Measurements from ENCODE around the gene NPAS4.
A peak's percentile ranks its signal among the peaks of the same experiment; 100 is the strongest.
"Not testable (repeated sequence)": the region's sequence is repeated elsewhere in the genome, so short reads cannot be mapped to it uniquely, and the experiment has no call there.

NPAS4 gene

DNA sequence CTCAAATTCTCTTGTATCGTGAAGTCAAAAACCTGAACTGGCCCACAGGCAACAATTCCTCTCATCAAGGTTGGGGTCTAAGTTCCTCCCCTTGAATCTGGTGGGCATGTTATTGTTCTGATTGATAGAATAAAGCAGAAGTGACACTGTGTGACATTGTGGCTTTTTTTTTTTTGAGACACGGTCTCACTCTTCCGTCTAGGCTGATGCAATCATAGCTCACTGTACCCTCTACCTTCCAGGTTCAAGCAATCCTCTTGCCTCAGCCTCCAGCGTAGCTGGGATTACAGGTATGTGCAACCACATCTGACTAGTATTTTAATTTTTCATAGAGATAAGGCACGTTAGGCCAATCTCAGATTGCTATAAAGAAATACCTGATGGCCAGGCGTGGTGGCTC lies 37.0 kb downstream of the NPAS4 start:
- no peak for DNase-seq

DNA sequence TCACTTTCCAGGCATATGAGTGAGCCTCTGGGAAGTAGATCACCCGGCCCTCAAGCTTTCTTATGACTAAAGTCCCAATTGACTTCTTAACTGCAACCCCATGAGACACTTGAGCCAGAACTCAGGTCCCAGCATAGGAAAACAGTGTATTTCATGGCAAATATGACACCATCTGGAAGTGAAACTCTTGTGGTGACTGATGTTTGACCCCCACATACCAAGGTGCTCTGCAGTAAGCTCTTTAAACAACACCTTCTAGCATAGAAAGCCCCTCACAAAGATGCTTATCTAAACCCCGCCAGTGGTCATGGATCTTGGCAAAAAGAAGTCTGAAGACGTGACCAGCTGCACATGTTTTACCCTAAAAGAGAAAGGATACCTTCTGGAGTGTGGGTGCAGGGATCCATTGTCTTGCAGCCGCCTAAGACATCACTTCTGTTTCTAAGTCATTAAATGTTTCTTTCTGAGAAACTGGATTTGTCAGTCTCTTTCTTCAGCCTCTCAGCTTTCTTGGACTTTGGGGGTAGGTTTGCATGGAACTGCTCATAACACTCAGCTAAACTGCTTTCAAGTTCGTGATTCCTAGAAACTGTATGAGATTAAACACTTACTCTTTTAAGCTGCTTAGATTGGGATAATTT lies 38.4 kb downstream of the NPAS4 start:
- no peak for DNase-seq

- no peak for DNase-seq
Observed at GRCh38 chr11:66462010-66462409, 41.2 kb downstream of the NPAS4 start.

- DNase-seq: no peak
Observed at GRCh38 chr11:66462911-66463310, 42.1 kb downstream of the NPAS4 start.

- DNase-seq: not testable (repeated sequence)
Observed at GRCh38 chr11:66464116-66464515, 43.3 kb downstream of the NPAS4 start.

DNA sequence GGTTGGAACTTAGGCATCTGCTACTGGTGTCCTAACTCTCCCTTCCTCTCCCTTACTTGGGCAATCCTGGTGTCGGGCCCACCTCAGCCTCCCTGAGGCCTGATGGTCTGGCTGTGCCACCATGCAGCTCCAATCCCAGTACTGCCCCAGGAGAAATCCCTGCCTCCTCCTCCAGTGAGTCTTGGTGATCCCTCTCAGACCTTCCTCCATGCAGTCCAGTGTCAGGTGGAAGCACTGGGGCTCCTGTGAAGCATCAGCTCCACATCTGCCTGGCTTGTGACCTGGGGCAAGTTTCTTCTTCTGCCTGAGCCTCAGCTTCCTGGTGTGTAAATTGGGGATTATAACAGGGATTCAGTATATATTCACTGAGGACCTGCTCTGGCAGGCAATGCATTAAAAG lies 44.1 kb downstream of the NPAS4 start:
- no peak for DNase-seq

DNA sequence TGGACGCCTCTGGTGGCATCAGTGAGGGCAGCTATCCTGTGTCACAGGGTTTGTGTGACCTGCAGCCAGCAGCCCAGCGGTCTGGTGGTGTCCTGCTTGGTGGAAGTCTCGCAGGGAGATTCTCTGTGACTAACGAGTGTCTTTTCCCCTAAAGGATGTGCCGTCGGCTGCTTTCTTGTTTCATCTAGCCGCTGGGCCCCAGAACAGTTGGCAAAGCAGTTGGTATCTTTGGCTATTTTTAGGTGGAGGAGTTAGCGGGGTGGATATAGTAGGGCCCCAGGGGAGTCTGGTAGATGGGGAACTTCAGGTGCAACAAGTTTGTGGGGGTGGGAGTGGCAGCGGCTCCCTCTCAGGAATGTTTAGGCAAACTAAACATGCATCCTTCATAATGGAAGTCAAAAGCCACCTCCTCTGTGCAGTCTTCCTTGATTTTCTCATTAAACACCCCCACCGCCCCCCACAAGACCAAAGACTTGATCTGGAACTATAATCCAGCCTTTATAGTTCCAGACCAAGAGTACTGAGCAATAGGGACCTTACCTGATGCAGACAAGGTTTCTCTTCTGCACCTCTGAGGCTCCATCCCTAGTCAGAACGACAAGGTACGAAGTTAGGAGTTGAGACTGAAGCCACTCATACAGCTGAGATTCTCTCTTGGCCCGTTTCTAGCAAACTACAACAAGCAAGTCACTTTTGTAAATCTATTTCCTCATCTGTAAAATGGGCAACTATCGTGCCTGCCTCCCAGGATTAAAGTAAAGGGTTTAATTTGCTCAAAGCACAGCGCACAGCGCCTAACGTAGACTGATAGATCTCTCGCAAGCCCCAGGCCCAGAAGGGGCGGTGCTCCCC lies 44.8 kb downstream of the NPAS4 start:
- DNase-seq: no peak

GRCh38 chr11:66466225-66467033 lies 45.6 kb downstream of the NPAS4 start, which contains the start of gene PELI3:
Gene PELI3, plus strand, starts transcription at chr11:66466905. Its CDS starts 1,224 bp downstream, at chr11:66468129.
- DNase-seq: peak; percentile 94

- DNase-seq: peak; percentile 58
Observed at GRCh38 chr11:66467034-66467659, 46.3 kb downstream of the NPAS4 start.

DNA sequence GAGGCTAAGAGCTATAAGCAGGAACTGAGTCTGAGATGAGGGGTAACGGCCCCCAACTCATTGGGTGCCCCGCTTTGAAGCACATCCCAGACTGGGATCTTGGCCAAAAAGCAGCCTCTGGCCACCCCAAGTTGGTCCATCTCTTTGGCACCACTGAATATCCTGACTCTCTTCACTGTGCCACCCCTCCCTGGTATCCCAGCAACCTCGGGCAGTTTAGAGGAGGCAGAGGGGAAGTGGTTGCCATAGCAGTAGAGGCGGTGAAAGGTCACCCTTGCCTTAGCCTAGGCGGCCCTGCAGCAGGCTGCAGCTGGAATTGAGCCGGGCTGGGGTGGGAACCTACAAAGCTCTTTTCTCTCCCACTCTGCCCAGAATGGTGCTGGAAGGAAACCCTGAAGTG lies 46.9 kb downstream of the NPAS4 start:
- DNase-seq: peak; percentile 59

DNA sequence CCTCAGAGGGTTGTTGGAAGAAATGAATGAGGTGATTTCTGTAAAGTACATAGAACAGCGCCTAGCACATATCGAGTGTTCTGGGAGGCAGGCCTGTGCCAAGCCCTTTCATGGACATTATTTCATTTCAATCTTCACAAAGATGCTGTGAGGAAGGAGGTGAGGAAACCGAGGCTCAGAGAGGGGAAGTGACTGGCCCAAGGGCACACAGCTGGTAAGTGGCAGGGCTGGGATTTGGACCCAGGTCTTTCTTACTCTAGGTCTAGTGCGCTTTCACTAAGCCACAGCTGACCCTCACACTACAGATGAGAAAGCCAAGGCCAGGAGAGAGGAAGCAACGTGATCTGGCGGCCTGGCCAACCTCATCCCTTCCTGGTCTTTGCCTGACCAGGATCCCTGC lies 47.9 kb downstream of the NPAS4 start:
- DNase-seq: no peak

DNA sequence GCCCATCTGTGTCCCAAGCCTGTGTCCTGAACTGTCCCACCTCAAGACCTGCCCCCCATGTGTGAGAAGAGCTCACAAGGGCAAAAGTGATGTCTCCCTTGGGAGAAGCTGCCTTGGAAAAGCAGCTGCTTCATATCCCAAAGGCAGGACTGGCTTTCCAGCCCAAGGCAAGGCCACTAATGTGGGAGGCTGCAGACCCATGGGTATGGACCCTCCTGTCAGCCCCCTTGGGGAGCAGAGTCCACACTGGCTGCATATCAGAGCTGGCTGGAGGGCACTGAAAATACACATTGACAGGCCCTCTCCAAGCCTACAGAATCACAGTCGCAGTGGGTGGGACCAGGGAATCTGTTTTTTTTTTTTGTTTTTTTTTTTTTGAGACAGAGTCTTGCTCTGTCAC lies 48.6 kb downstream of the NPAS4 start:
- DNase-seq: no peak

DNA sequence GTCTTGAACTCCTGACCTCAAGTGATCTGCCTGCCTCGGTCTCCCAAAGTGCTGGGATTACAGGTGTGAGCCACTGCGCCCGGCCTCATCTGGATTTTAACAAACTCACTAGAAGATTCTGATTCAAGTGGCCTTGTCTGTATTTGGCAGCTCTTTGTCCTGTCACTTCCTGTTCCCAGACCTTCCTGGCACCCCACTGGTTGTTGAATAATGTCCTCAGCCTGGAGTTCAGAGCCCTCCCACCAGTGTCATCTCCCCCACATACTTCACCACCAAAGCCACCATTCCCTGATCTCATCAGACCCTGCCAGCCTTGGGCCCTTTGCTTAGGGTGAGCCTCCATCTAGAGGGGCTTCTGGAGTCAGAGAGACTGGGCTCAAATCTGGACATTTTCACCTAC lies 49.2 kb downstream of the NPAS4 start:
- DNase-seq: no peak

- no peak for DNase-seq
Observed at GRCh38 chr11:66471142-66471541, 50.3 kb downstream of the NPAS4 start.

DNA sequence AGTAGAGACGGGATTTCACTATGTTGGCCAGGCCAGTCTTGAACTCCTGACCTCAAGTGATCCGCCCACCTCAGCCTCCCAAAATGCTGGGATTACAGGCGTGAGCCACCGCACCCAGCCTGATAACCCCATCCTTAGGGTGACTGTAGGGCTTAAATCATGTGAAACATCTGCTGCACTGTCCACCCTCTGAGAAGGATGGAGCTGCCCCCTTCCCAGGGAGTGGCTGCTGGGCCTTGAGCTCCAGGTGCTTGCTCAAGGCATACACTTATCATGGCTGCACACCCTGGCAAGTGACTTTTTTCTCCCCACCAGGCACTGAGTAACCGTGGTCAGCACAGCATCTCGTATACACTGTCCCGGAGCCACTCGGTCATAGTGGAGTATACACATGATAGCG lies 51.2 kb downstream of the NPAS4 start:
- no peak for DNase-seq

- no peak for DNase-seq
Observed at GRCh38 chr11:66473167-66473566, 52.3 kb downstream of the NPAS4 start.

- no peak for DNase-seq
Observed at GRCh38 chr11:66473608-66474515, 53.0 kb downstream of the NPAS4 start.

DNA sequence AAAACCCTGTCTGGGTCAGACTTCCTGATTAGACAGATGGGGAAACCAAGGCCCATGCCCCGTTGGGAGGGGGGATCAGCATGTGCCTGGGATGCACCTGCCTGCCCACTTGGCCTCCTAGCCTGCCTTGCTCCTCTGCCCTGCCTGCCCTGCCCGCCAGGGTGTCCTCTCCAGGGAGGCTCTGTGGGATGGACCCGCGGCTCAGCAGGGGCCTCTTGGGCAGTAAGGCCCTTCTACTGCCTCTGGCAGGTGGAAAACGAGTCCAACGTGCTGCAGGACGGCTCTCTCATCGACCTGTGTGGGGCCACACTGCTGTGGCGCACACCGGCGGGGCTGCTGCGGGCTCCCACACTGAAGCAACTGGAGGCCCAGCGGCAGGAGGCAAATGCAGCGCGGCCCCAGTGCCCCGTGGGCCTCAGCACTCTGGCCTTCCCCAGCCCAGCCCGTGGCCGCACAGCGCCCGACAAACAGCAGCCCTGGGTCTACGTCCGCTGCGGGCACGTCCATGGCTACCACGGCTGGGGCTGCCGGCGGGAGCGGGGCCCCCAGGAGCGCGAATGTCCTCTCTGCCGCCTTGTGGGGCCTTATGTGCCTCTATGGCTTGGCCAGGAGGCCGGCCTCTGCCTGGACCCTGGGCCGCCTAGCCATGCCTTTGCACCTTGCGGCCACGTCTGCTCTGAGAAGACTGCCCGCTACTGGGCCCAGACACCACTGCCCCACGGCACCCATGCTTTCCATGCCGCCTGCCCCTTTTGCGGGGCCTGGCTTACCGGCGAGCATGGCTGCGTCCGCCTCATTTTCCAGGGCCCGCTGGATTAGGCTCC lies 54.7 kb downstream of the NPAS4 start:
- DNase-seq: no peak
